ENCODE data around the gene CEP72.

The CEP72 gene

GRCh38 chr5:652023-652515, 39.9 kb downstream of the CEP72 start:
- no peaks in the 10 kb centered on the region for H3K4me1 ChIP-seq (ENCODE audit: control insufficient read depth in 1 of 2, insufficient read depth in 1 of 2, low read depth in 1 of 2, low read length in 1 of 2)
- no peak for TF ChIP-seq CTCF (IDR thresholded peaks at IDR 0.05)

DNA sequence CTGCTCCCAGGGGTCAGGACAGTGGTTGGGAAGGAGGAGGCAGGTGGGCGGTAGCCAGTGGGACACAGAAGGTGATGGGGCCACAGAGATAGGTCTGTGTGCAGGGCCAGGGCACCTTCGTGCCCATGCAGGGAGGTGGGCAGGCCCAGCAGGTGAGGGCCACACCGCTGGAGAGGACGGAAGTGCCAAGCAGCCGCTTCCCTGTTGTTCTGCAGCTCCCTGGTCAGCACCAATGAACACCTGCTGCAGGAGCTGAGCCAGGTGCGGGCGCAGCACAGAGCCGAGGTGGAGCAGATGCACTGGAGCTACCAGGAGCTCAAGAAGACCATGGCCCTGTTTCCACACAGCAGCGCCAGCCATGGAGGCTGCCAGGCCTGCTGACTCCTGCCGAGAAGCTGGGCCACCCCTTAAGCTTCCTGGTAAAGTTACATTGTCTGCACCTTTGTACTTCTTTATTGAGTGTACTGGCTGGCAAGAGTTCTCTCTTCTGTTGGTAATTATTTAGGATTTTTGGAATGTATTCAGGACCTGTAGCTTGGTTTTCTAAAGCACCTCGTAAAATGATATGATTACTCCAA, 40.7 kb downstream of the CEP72 start:
- H3K27me3 ChIP-seq = no peaks in the 10 kb centered on the region
- H3K4me3 ChIP-seq (ENCODE audit: low read depth in 1 of 2, low read length in 1 of 2) = no peak overlapping the region
- no peak for TF ChIP-seq CTCF (IDR thresholded peaks at IDR 0.05)
- no peaks in the 10 kb centered on the region for H3K9me3 ChIP-seq
- H3K27ac ChIP-seq = no peak overlapping the region
- no peaks in the 10 kb centered on the region for H3K4me1 ChIP-seq (ENCODE audit: control insufficient read depth in 1 of 2, insufficient read depth in 1 of 2, low read depth in 1 of 2, low read length in 1 of 2)
- peaks cover 27% of the 10 kb centered on the region for H3K36me3 ChIP-seq

More at GRCh38 chr5:652023-652515, 39.9 kb downstream of the CEP72 start:
- H3K36me3 ChIP-seq = peaks cover 25% of the 10 kb centered on the region
- H3K27ac ChIP-seq = no peak overlapping the region
- no peaks in the 10 kb centered on the region for H3K27me3 ChIP-seq
- H3K9me3 ChIP-seq = no peaks in the 10 kb centered on the region
- no peak overlapping the region for H3K4me3 ChIP-seq (ENCODE audit: low read depth in 1 of 2, low read length in 1 of 2)

DNA sequence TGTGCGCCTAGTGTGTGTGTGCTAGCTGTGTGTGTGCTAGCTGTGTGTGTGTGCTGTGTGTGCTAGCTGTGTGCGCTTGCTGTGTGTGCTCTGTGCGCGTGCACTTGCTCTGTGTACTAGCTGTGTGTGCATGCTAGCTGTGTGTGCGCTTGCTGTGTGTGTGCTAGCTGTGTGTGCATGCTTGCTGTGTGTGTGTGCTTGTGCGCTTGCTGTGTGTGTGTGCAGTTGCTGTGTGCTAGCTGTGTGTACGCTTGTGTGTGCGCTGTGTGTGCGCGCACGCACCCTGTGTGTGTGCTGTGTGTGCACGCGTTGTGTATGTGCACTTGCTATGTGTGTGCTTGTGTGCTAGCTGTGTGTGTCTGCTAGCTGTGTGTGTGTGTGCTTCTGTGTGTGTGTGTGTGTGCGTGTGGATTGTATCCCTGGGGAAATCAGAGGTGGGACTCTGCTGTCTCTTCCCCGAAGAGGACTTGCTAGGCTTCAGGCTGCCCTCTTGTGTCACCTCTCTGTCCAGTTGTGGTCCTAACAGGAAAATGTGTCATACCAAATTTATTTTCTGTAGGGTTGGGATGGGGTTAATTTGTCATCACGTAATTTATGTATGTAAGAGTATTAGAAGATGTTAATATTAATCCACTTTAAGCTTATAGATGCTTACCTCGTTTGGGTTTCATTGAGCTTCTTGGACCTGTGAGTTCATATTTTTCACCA, 42.1 kb downstream of the CEP72 start:
- no peaks in the 10 kb centered on the region for H3K4me1 ChIP-seq (ENCODE audit: control insufficient read depth in 1 of 2, insufficient read depth in 1 of 2, low read depth in 1 of 2, low read length in 1 of 2)
- peaks cover 26% of the 10 kb centered on the region for H3K36me3 ChIP-seq
- no peaks in the 10 kb centered on the region for H3K9me3 ChIP-seq
- H3K4me3 ChIP-seq (ENCODE audit: low read depth in 1 of 2, low read length in 1 of 2) = no peak overlapping the region
- H3K27ac ChIP-seq = no peak overlapping the region
- no peaks in the 10 kb centered on the region for H3K27me3 ChIP-seq
- TF ChIP-seq CTCF (IDR thresholded peaks at IDR 0.05) = no peak

DNA sequence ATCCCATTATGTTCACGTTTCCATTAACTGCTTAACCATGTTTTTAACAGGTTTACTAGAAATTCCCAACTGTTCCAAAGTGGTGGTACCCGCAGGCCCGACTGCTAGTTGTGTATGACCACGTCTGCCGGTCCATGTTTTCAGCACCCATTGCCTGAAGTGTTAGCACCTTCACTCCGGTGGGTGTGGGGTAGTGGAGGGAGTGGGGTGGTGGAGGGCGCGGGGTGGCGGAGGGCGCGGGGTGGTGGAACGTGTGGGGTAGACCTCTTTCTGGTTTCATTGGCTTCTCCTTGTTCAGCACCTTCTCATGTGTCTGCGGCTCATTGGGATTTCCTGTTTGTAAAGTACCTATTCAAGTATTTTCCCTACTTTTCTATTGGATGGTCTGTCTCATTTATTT, 43.3 kb downstream of the CEP72 start:
- Histone ChIP-seq H3K27ac (no peak overlapping the region), H3K36me3 (peaks cover 29% of the 10 kb centered on the region), H3K9me3 (no peaks in the 10 kb centered on the region), H3K4me1 (ENCODE audit: control insufficient read depth in 1 of 2, insufficient read depth in 1 of 2, low read depth in 1 of 2, low read length in 1 of 2) (no peaks in the 10 kb centered on the region), H3K27me3 (no peaks in the 10 kb centered on the region), H3K4me3 (ENCODE audit: low read depth in 1 of 2, low read length in 1 of 2) (no peak overlapping the region)
- TF ChIP-seq CTCF (IDR thresholded peaks at IDR 0.05) = no peak

DNA sequence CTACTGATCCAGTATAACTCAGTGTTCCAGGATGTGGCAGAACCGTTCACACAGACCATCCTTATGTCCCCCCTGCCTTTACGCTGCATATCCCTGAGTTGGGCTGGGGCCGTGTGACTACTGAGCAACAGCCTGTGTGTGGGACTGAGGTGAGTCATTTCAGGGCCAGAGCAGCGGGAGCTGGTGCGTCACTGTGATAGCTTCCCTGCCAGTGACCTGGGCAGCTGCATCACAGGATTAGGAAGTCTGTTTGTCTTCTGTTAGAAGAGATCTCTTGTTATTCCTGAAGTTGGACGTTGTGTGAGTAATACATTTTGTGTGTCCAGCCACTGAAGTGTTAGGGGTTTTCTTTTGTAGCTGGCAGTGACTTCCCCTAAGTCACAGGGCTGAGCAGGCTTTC, 45.4 kb downstream of the CEP72 start:
- Histone ChIP-seq H3K4me1 (ENCODE audit: control insufficient read depth in 1 of 2, insufficient read depth in 1 of 2, low read depth in 1 of 2, low read length in 1 of 2) (no peaks in the 10 kb centered on the region), H3K4me3 (ENCODE audit: low read depth in 1 of 2, low read length in 1 of 2) (no peak overlapping the region), H3K9me3 (no peaks in the 10 kb centered on the region), H3K27ac (no peak overlapping the region), H3K36me3 (peaks cover 35% of the 10 kb centered on the region), H3K27me3 (no peaks in the 10 kb centered on the region)
- TF ChIP-seq CTCF (IDR thresholded peaks at IDR 0.05) = no peak
